K562 (cell line): ENCODE measurements around the gene POC5. TPM values are rescaled to one million over a fixed set of nuclear protein-coding genes. Genes with fewer than 3 reads are reported as not detected.

Experiments used
- BCOR ChIP-seq: fragments of 450-650 bp; IDR thresholded peaks from 2 replicates; pipeline ENCODE4 v1.6.1; 2016
- CBX8 ChIP-seq: fragments of 200-600 bp; sonication (generic); IDR thresholded peaks from 2 replicates; pipeline ENCODE4 v1.6.1; 2012; ENCODE audit warnings: borderline replicate concordance, mixed run types, low read depth, mild to moderate bottlenecking, moderate library complexity, mixed read lengths, low read length, control low read depth, inconsistent platforms; ENCODE audit not compliant: poor library complexity, severe bottlenecking; ENCODE audit errors: extremely low read depth
- GABPB1 ChIP-seq: sonication (generic); formaldehyde crosslinking; IDR thresholded peaks from 2 replicates; pipeline ENCODE4 v1.8.0; 2022; ENCODE audit warnings: mild to moderate bottlenecking, missing genetic modification reagents
- HDAC1 ChIP-seq, 2 experiments: fragments of 450-650 bp; IDR thresholded peaks; 2 replicates each; pipeline ENCODE4 v1.6.1; 2016 to 2017; ENCODE audit warnings: inconsistent platforms in 1 of 2, mild to moderate bottlenecking in 1 of 2, moderate library complexity in 1 of 2
- NFIX ChIP-seq: fragments of 250-450 bp; sonication (Bioruptor Pico); IDR thresholded peaks from 2 replicates; pipeline ENCODE4 v1.4.0; 2020; ENCODE audit warnings: low read depth, mild to moderate bottlenecking, moderate library complexity
- NR3C1 ChIP-seq: sonication (generic); formaldehyde crosslinking; IDR thresholded peaks from 2 replicates; pipeline ENCODE4 v1.8.1; 2022; ENCODE audit warnings: missing genetic modification reagents
- POLR3G ChIP-seq: IDR thresholded peaks from 2 replicates; pipeline ENCODE4 v1.6.1; 2011; ENCODE audit not compliant: insufficient read length, insufficient replicate concordance; ENCODE audit errors: extremely low read depth
- REST ChIP-seq, 2 experiments: fragments of 450-650 bp; formaldehyde crosslinking in 1 of 2; IDR thresholded peaks; 2 replicates each; pipeline versions ENCODE4 v1.4.0 to v1.6.1; 2014 to 2020; ENCODE audit warnings: mild to moderate bottlenecking in 2 of 2, borderline replicate concordance in 1 of 2, low read depth in 1 of 2
- RFX5 ChIP-seq: IDR thresholded peaks from 2 replicates; pipeline ENCODE4 v1.6.1; 2011; ENCODE audit warnings: low read depth, mild to moderate bottlenecking, improper control_type of control experiment, low read length
- SIN3B ChIP-seq: fragments of 450-650 bp; IDR thresholded peaks from 2 replicates; pipeline ENCODE4 v1.6.1; 2017; ENCODE audit warnings: low read depth, mild to moderate bottlenecking, moderate library complexity
- SMAD1 ChIP-seq: fragments of 150-350 bp; IDR thresholded peaks from 2 replicates; pipeline ENCODE4 v1.6.1; 2014; ENCODE audit warnings: low read length, low read depth; ENCODE audit not compliant: partially characterized antibody
- ZC3H4 ChIP-seq: sonication (generic); formaldehyde crosslinking; IDR thresholded peaks from 2 replicates; pipeline ENCODE4 v1.9.0; 2021; ENCODE audit warnings: missing genetic modification reagents, borderline replicate concordance
- ZNF436 ChIP-seq: fragments of 250-450, 450-650 bp; sonication (Bioruptor Pico); formaldehyde crosslinking; IDR thresholded peaks from 2 replicates; pipeline ENCODE4 v1.7.0; 2020; ENCODE audit warnings: mild to moderate bottlenecking
- polyA plus RNA-seq, 8 experiments: library from polyadenylated mRNA; depleted of rRNA in 4 of 8; stranded (reverse) in 5 of 8; unstranded in 3 of 8; fragments of >200 nt; fragmentation: Nextera tagmentation in 2 of 8; fragmentation: Illumina TruSeq in 1 of 8; extraction: Ambion mirVana in 2 of 8; extraction: Trizol in 1 of 8; gene quantifications; 2 replicates each; pipeline versions ENCODE4 v1.2.1 to v1.2.3, GENCODE V29; 2011 to 2014; ENCODE audit warnings: inconsistent platforms in 1 of 8, missing spikeins in 1 of 8
- total RNA-seq, 7 experiments: library from RNA; depleted of rRNA in 6 of 7; stranded (reverse); fragments of >200 nt in 6 of 7; fragmentation: Illumina TruSeq in 2 of 7; extraction: Trizol in 2 of 7; gene quantifications; 2 replicates each; pipeline versions ENCODE4 v1.2.1 to v1.2.3, GENCODE V29; 2011 to 2021; ENCODE audit warnings: low replicate concordance in 1 of 7
- TF ChIP-seq, protein P1 (sequence below): IDR thresholded peaks from 2 replicates; pipeline ENCODE4 v1.6.1; 2014; ENCODE audit warnings: antibody characterized with exemption
- TF ChIP-seq, protein P2 (sequence below): fragments of 450-650 bp; IDR thresholded peaks from 2 replicates; pipeline ENCODE4 v1.6.1; 2017; ENCODE audit warnings: mild to moderate bottlenecking, moderate library complexity

The POC5 gene
- total and polyA plus RNA-seq, 9 of the 15 experiments (the other 6 are each of a cell fraction or from before 2014, with no cell fraction given) = 14.5 to 38.2 (median 27.0) TPM

GRCh38 chr5:75668977-75669689, 48.1 kb downstream of the POC5 start (continued):
- TF ChIP-seq REST (IDR thresholded peaks at IDR 0.05; ENCODE audit: borderline replicate concordance) (peak; percentile 49), REST (CRISPR knock-in tag; IDR thresholded peaks at IDR 0.05; ENCODE audit: low read depth) (no peak), SMAD1 (no peak), POLR3G (no peak), NFIX (CRISPR knock-in tag) (no peak), CBX8 (no peak), ZC3H4 (no peak), HDAC1 (IDR thresholded peaks at IDR 0.05) (peak in 1 of 2 experiments; percentile 52; a peak in 1 of 4 replicates), SIN3B (no peak), BCOR (peak; percentile 41; the same call in 1 of the 2 replicates), RFX5 (no peak), ZNF436 (CRISPR knock-in tag) (no peak), GABPB1 (CRISPR knock-in tag) (peak; percentile 26; the same call in 1 of the 2 replicates), NR3C1 (no peak)
- TF ChIP-seq, protein P1, sequence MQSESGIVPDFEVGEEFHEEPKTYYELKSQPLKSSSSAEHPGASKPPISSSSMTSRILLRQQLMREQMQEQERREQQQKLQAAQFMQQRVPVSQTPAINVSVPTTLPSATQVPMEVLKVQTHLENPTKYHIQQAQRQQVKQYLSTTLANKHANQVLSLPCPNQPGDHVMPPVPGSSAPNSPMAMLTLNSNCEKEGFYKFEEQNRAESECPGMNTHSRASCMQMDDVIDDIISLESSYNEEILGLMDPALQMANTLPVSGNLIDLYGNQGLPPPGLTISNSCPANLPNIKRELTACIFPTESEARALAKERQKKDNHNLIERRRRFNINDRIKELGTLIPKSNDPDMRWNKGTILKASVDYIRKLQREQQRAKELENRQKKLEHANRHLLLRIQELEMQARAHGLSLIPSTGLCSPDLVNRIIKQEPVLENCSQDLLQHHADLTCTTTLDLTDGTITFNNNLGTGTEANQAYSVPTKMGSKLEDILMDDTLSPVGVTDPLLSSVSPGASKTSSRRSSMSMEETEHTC = peak; percentile 17; the same call in 1 of the 2 replicates
- TF ChIP-seq, protein P2, sequence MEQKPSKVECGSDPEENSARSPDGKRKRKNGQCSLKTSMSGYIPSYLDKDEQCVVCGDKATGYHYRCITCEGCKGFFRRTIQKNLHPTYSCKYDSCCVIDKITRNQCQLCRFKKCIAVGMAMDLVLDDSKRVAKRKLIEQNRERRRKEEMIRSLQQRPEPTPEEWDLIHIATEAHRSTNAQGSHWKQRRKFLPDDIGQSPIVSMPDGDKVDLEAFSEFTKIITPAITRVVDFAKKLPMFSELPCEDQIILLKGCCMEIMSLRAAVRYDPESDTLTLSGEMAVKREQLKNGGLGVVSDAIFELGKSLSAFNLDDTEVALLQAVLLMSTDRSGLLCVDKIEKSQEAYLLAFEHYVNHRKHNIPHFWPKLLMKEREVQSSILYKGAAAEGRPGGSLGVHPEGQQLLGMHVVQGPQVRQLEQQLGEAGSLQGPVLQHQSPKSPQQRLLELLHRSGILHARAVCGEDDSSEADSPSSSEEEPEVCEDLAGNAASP = no peak
